Activated CD8-positive, alpha-beta T cell treated with anti-CD3 and anti-CD28 coated beads, Interleukin-2, amount 10 ng/mL, durations not matched to agents 7 days and 5 days (primary cell): ENCODE results near the gene ADCY7. TPM values are rescaled to one million over a fixed set of nuclear protein-coding genes. Genes with fewer than 3 reads are reported as not detected.

Source experiments
- ATAC-seq: fragments of 150-1000 bp; cut with Tn5 transposase; one replicate; pipeline ENCODE4 v1.10.0; 2021; ENCODE audit warnings: moderate library complexity
- CTCF ChIA-PET: fragments of 350-600 bp; sonication (Branson Sonifier 250); formaldehyde crosslinking; loops from one replicate; lab custom pipeline; 2021; ENCODE audit warnings: antibody characterized with exemption; lab: Charles Lee
- POLR2A ChIA-PET: fragments of 350-600 bp; sonication (Branson Sonifier 250); formaldehyde crosslinking; loops from one replicate; lab custom pipeline; 2021; ENCODE audit warnings: antibody characterized with exemption; lab: Charles Lee
- DNase-seq: peaks from one replicate; pipeline ENCODE4 v3.0.0-alpha.2; 2020
- H3K27ac Mint-ChIP-seq: one replicate; pipeline ENCODE4 v1.8.0; 2021; ENCODE audit warnings: mild to moderate bottlenecking, mixed read lengths
- H3K27me3 Mint-ChIP-seq: one replicate; pipeline ENCODE4 v1.8.0; 2021; ENCODE audit warnings: low read depth, mixed read lengths
- H3K36me3 Mint-ChIP-seq: one replicate; pipeline ENCODE4 v1.8.0; 2021; ENCODE audit warnings: low read depth, mixed read lengths
- H3K4me1 Mint-ChIP-seq: one replicate; pipeline ENCODE4 v1.8.0; 2021; ENCODE audit warnings: low read depth, mixed read lengths
- H3K4me3 Mint-ChIP-seq: one replicate; pipeline ENCODE4 v1.8.0; 2021; ENCODE audit warnings: mild to moderate bottlenecking, mixed read lengths
- H3K9me3 Mint-ChIP-seq: one replicate; pipeline ENCODE4 v1.8.0; 2022; ENCODE audit warnings: mixed read lengths; ENCODE audit not compliant: insufficient read depth
- total RNA-seq, 2 experiments: library from RNA; stranded (reverse); gene quantifications; one replicate each; pipeline ENCODE4 v1.2.3, GENCODE V29; 2021

The ADCY7 gene
- total RNA-seq, 2 experiments from 2014 or later: 214 to 225 TPM

DNA sequence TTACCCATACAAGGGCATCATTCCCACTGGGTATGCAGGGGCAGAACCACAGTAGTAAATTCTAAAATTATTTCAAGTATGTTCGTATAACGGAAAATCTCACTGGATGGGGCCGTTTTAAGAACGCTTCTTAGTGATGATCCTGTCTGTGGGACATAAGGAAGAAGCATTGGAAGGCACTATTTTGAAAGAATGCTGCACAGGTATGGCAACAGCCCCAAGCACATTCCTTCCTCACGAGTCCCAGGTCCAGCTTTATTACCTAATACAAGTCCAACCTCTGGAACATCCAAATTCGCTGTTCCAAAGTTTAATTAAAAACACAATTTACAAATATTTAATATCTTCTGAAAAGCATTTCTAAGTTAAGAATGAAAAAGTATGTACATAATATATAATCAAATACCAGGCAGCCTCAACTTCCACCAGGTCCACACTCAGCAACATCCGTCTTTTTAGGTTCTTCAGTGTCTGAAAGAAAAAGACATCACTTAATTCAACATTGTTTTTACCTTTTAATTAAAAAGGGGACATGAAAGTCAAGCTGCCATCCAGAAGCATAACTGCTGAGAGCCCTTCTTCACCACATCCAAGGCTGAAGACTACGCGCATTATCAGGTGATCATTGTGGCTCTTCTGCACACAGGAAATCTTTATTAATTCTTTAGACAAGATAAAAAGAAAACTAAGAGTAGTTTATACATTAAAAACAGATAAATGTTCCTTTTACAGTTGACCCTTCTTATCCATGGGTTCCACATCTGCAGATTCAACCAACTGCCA, 52.6 kb downstream of the ADCY7 start:
- Mint-ChIP-seq H3K4me1 (peaks cover 36% of the 10 kb centered on the region), H3K27ac (peak overlapping the region; percentile 39), H3K36me3 (peaks cover 83% of the 10 kb centered on the region), H3K4me3 (no peak overlapping the region), H3K9me3 (no peaks in the 10 kb centered on the region), H3K27me3 (no peaks in the 10 kb centered on the region)
- ChIA-PET POLR2A (no interaction called here), CTCF (interaction anchor here (1.6 to 1.7 kb wide), 2 partner anchors 108 to 346 kb away, joined by 3 to 5 read pairs; no protein-coding TSS in a partner anchor)
- ATAC-seq (peak; percentile 41), DNase-seq (peak; percentile 33)

DNA sequence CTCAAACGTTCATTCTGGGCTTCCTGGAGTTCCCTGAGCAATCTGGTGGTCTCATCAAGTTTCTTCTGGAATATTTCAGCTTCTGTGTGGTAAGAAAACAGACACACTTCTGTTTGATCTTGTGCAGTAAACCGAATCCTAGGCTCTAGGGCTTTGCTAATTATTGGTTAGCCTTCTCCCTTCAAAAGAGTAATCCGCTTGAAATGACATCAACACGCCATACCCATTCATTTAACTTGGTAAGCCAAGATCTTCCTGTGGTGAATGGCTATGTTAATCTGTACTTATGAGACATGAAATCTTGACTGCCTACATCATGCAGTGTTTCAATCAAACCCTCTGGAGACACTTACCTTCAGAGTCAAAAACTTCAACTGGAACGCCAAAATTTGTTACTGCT, 54.0 kb downstream of the ADCY7 start:
- Mint-ChIP-seq H3K4me3 (no peak overlapping the region), H3K27ac (peak overlapping the region; percentile 16), H3K9me3 (no peaks in the 10 kb centered on the region), H3K36me3 (peaks cover 83% of the 10 kb centered on the region), H3K27me3 (no peaks in the 10 kb centered on the region), H3K4me1 (peaks cover 35% of the 10 kb centered on the region)
- ChIA-PET POLR2A (no interaction called here), CTCF (interaction anchor here (2.6 to 15.0 kb wide), 3 partner anchors 35 to 345 kb away, joined by 7 to 439 read pairs (median 17); no protein-coding TSS in a partner anchor)
- ATAC-seq: no peak
- DNase-seq: no peak

DNA sequence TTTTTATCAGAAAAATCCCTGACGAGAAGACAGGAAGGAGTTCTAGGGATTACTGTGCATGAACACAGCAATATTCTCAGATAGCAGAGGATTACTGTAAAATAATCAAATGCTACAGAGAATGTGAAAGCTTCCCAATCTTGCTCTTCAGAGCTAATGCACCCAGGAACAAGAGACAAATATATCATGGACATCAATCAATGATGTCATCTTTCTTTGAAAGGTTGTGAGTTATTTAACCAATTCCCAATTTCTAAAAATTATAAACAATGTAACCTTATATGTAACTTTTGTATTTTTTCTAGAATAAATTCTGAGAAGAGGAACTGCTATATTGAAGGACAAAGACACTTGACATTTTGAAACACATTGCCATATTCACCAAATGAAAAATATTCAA, 56.0 kb downstream of the ADCY7 start:
- DNase-seq: no peak
- H3K27me3 Mint-ChIP-seq: no peaks in the 10 kb centered on the region
- POLR2A ChIA-PET: no interaction called here
- H3K27ac Mint-ChIP-seq: no peak overlapping the region
- H3K4me1 Mint-ChIP-seq: peaks cover 42% of the 10 kb centered on the region
- CTCF ChIA-PET: interaction anchor here (1.0 to 15.0 kb wide), 11 partner anchors 27 to 484 kb away, joined by 3 to 439 read pairs (median 4); no protein-coding TSS in a partner anchor
- peaks cover 78% of the 10 kb centered on the region for H3K36me3 Mint-ChIP-seq
- no peaks in the 10 kb centered on the region for H3K9me3 Mint-ChIP-seq
- no peak for ATAC-seq
- no peak overlapping the region for H3K4me3 Mint-ChIP-seq

DNA sequence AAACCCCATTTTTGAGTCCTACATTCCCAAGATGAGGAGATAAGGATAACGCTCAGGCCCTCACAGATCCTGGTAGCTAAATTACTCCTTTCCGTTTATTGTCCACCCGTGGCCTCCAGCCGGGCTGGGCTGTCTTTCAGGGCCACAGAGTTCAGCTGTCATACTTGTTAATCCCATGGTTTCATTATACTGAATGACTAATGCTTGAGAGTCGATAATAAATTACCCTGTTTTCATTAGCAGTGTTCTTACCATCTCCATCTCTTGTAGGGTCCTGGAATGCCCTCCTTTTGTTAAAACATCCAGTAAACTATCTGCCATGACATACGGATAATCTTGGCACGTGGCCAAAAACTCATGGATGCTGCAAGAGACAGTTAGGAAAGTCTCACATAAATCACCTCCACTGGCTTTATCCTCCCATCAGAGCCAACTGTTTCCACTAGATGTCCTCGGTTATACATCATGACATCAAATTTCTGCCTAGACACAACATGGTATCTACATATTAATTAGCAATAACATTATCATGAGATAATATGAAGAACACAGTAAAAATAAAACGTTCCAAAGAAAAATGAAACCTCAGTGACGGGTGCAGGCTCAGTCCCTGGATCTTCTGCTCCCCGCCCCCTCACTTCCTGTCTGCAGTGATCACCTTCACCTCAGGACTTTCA, 57.1 kb downstream of the ADCY7 start:
- no peaks in the 10 kb centered on the region for H3K27me3 Mint-ChIP-seq
- H3K4me1 Mint-ChIP-seq: peaks cover 46% of the 10 kb centered on the region
- DNase-seq (no peak), ATAC-seq (no peak)
- no peaks in the 10 kb centered on the region for H3K9me3 Mint-ChIP-seq
- POLR2A ChIA-PET: no interaction called here
- CTCF ChIA-PET: interaction anchor here (0.7 to 15.0 kb wide), 11 partner anchors 9 to 483 kb away, joined by 3 to 439 read pairs (median 4); no protein-coding TSS in a partner anchor
- no peak overlapping the region for H3K4me3 Mint-ChIP-seq
- H3K27ac Mint-ChIP-seq: peak overlapping the region; percentile 73
- H3K36me3 Mint-ChIP-seq: peaks cover 77% of the 10 kb centered on the region

DNA sequence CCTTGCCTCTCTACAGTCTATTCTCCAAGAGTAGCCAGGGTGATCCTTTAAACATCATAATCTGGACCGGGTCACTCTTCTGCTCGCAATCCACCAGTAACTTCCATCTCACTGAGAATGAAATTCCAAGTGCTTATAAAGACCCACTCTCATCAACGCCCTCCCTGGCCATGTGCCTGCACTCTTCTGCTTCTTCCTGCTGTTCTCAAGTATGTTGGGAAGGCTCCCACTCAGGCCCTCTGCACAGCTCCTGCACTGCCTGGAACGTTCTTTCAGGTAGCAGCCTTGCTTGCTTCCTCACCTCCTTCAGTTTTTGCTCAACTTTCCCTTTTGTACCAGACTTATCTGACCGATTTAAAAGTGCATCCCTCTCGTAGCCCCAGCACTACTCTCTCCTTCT, 58.0 kb downstream of the ADCY7 start:
- H3K36me3 Mint-ChIP-seq: peaks cover 78% of the 10 kb centered on the region
- ATAC-seq: no peak
- no peak overlapping the region for H3K4me3 Mint-ChIP-seq
- H3K9me3 Mint-ChIP-seq: no peaks in the 10 kb centered on the region
- H3K27ac Mint-ChIP-seq: peak overlapping the region; percentile 73
- H3K4me1 Mint-ChIP-seq: peaks cover 44% of the 10 kb centered on the region
- H3K27me3 Mint-ChIP-seq: no peaks in the 10 kb centered on the region
- CTCF ChIA-PET: interaction anchor here (0.7 to 15.0 kb wide), 10 partner anchors 9 to 482 kb away, joined by 3 to 439 read pairs (median 24); partner anchors contain the start of gene CNEP1R1
- no peak for DNase-seq
- POLR2A ChIA-PET: no interaction called here

DNA sequence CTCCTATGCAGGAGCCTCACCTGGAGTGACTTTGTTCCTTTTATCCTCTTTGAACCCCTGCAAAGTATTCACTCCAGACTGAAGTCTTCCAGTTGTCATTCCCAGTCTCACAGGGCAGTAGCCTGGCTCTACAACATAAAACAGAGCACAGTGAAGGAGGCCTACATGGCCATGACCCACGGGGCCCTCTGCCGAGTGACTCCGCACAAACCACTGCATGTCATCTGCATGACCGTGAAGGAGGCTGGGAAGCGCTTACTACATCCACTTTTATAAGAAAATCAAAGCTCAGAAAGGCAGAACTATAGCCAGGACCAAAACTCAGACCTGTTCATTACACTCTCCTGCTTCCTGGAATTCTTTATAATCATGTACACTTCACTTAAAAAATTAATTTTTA, 59.9 kb downstream of the ADCY7 start:
- peaks cover 72% of the 10 kb centered on the region for H3K36me3 Mint-ChIP-seq
- H3K4me3 Mint-ChIP-seq: no peak overlapping the region
- no peaks in the 10 kb centered on the region for H3K27me3 Mint-ChIP-seq
- no peaks in the 10 kb centered on the region for H3K9me3 Mint-ChIP-seq
- no peak for ATAC-seq
- peaks cover 57% of the 10 kb centered on the region for H3K4me1 Mint-ChIP-seq
- ChIA-PET CTCF (interaction anchor here (1.1 to 15.0 kb wide), 28 partner anchors 11 to 480 kb away, joined by 3 to 439 read pairs (median 11); partner anchors contain the start of genes ADCY7, CNEP1R1 and HEATR3), POLR2A (interaction anchor here (0.9 to 4.8 kb wide), 6 partner anchors 12 to 35 kb away, joined by 3 to 38 read pairs (median 5); no protein-coding TSS in a partner anchor)
- peak overlapping the region; percentile 22 for H3K27ac Mint-ChIP-seq
- no peak for DNase-seq

DNA sequence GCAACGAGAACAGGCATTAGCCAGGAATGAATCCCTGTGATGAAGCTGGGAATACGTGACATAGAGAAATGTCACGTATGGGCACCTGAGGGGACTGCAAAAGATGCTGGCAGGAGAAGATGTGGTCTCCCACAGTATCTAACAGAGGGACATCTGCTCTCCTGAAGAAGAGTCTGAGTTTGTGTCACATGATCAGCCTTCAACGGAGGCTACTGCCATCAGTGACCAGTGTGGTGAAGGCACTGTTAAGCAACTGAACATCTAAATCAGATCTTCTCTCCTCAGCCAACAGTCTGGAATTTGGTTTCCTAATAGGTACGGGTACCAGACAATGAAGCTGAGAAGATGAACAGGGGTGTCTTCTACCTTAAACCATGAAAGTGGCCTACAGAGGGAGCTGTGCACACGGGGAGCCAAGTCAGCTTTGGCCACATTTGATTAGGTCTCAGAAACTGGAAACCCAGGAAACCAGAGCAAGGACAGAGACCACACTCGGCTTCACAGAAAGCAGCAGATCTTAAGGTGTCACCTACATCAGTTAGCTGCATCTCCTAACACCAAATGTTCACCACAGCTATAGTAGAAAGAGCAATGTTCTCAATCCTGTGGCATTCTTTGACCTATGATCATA, 60.6 kb downstream of the ADCY7 start:
- CTCF ChIA-PET: interaction anchor here (0.7 to 15.0 kb wide), 49 partner anchors 9 to 481 kb away, joined by 3 to 439 read pairs (median 5); partner anchors contain the start of genes ADCY7, CNEP1R1 and HEATR3

DNA sequence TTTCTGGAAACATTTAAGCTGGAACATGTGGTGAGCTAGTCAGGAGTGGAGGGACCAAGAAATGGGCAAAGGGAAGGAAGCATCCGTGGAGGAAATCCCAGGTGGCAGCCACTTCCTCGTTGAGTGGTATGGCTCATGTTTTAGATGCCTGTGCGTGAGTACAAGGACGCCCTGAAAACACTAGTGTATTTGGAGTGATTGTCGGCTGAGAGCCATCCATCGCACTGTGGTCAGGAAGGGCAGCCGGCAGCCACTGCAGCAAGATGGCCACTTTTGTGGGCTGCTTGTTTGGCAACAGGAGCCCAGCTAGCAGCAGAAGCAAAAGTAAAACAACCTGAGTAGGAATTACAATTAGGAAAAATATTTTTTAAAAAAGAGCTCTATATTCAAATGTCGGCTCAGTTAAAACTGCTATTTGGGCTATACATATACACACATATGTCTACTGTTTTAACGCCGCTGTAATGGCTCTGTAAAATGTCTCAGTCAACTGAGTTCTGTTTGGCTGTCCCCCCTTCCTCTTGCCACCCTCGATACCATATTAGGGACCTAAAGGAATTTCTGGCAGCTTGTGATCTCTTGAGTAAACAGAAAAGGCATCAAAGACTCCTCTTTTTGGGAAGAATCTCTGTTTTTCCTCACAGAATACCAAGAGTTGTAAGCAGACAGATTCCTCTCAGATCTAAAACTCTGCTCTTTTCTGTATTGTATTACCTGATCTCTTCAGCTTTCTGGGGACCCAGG, 63.3 kb downstream of the ADCY7 start:
- Mint-ChIP-seq H3K36me3 (peaks cover 72% of the 10 kb centered on the region), H3K4me3 (no peak overlapping the region), H3K27me3 (no peaks in the 10 kb centered on the region), H3K4me1 (peaks cover 56% of the 10 kb centered on the region), H3K27ac (peak overlapping the region; percentile 47), H3K9me3 (no peaks in the 10 kb centered on the region)
- ATAC-seq: no peak
- POLR2A ChIA-PET: interaction anchor here (0.6 to 4.8 kb wide), 5 partner anchors 9 to 344 kb away, joined by 3 to 38 read pairs (median 3); no protein-coding TSS in a partner anchor
- CTCF ChIA-PET: interaction anchor here (0.9 to 15.0 kb wide), 9 partner anchors 11 to 476 kb away, joined by 3 to 439 read pairs (median 31); no protein-coding TSS in a partner anchor
- DNase-seq: no peak

More for the DNA sequence above, 60.6 kb downstream of the ADCY7 start:
- POLR2A ChIA-PET: interaction anchor here (0.8 to 4.8 kb wide), 12 partner anchors 12 to 479 kb away, joined by 3 to 38 read pairs (median 4); partner anchors contain the start of gene SNX20
- Mint-ChIP-seq H3K27ac (peak overlapping the region; percentile 78), H3K36me3 (peaks cover 72% of the 10 kb centered on the region), H3K9me3 (no peaks in the 10 kb centered on the region), H3K4me3 (no peak overlapping the region), H3K4me1 (peaks cover 62% of the 10 kb centered on the region), H3K27me3 (no peaks in the 10 kb centered on the region)
- peak; percentile 96 for ATAC-seq
- peak; percentile 88 for DNase-seq

DNA sequence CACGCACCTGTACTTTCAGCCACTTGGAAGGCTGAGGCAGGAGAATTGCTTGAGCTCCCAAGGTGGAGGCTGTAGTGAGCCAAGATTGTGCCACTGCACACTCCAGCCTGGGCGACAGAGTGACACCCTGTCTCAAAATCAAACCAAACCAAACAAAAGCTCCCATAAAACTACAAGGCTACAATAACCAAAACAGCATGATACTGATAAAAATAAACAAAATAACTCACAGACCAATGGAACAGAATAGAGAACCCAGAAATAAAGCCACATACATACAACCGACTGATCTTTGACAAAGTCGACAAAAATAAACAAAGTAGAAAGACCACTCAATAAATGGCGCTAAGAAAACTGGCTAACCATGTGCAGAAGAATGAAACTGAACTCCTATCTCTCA, 65.2 kb downstream of the ADCY7 start:
- H3K4me1 Mint-ChIP-seq: peaks cover 62% of the 10 kb centered on the region
- ChIA-PET POLR2A (interaction anchor here (1.3 kb wide), 1 partner anchor 11 kb away, joined by 3 read pairs; no protein-coding TSS in a partner anchor), CTCF (interaction anchor here (1.0 to 15.0 kb wide), 3 partner anchors 9 to 118 kb away, joined by 3 to 439 read pairs (median 121); no protein-coding TSS in a partner anchor)
- no peak overlapping the region for H3K4me3 Mint-ChIP-seq
- no peaks in the 10 kb centered on the region for H3K27me3 Mint-ChIP-seq
- ATAC-seq (no peak), DNase-seq (no peak)
- no peak overlapping the region for H3K27ac Mint-ChIP-seq
- no peaks in the 10 kb centered on the region for H3K9me3 Mint-ChIP-seq
- H3K36me3 Mint-ChIP-seq: peaks cover 63% of the 10 kb centered on the region

DNA sequence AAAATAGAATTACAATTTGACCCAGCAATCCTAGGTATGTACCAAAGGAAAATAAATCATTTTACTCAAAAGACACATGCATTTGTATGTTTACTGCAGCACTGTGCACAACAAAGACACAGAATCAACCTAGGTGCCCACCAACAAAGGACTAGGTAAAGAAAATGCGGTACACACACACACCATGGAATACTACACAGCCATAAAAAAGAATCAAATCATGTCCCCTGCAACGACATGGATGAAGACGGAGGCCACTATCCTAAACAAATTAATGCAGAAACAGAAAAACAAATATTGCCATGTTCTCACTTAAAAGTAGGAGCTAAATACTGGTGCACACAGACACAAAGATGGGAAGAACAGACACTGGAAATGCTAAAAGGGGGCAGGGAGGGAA, 66.2 kb downstream of the ADCY7 start:
- Mint-ChIP-seq H3K27me3 (no peaks in the 10 kb centered on the region), H3K9me3 (no peaks in the 10 kb centered on the region), H3K27ac (no peak overlapping the region), H3K4me1 (peaks cover 61% of the 10 kb centered on the region), H3K4me3 (no peak overlapping the region), H3K36me3 (peaks cover 59% of the 10 kb centered on the region)
- ChIA-PET POLR2A (interaction anchor here (1.3 kb wide), 1 partner anchor 10 kb away, joined by 3 read pairs; no protein-coding TSS in a partner anchor), CTCF (interaction anchor here (15.0 kb wide), 1 partner anchor 23 kb away, joined by 439 read pairs; no protein-coding TSS in a partner anchor)
- ATAC-seq (no peak), DNase-seq (no peak)
